NCI-H2227 treated with DMSO at 0.1 percent for 48 hours (cell line): ENCODE data around the gene FTO.
"Not testable (repeated sequence)": the region's sequence is repeated elsewhere in the genome, so short reads cannot be mapped to it uniquely, and the experiment has no call there.

ENCODE experiments used
- DNase-seq: peaks from one replicate; lab custom pipeline; 2025; lab: John Stamatoyannopoulos, UW

Gene FTO

GRCh38 chr16:54178478-54178976, 474.6 kb downstream of the FTO start:
- peak; percentile 81 for DNase-seq

- no peak for DNase-seq
Observed at GRCh38 chr16:54180421-54181359, 476.7 kb downstream of the FTO start.

GRCh38 chr16:54181683-54182329, 477.9 kb downstream of the FTO start:
- DNase-seq, result not testable (repeated sequence)

- no peak for DNase-seq
Observed at GRCh38 chr16:54185045-54185444, 481.1 kb downstream of the FTO start.

GRCh38 chr16:54191163-54191562, 487.2 kb downstream of the FTO start:
- no peak for DNase-seq

- DNase-seq, result no peak
Observed at GRCh38 chr16:54191592-54191991, 487.6 kb downstream of the FTO start.

- DNase-seq, result no peak
Observed at GRCh38 chr16:54193013-54193664, 489.2 kb downstream of the FTO start.

- no peak for DNase-seq
Observed at GRCh38 chr16:54193665-54194333, 489.8 kb downstream of the FTO start.

- no peak for DNase-seq
Observed at GRCh38 chr16:54194334-54194743, 490.4 kb downstream of the FTO start.

GRCh38 chr16:54197758-54198157, 493.8 kb downstream of the FTO start:
- no peak for DNase-seq

- no peak for DNase-seq
Observed at GRCh38 chr16:54199487-54200160, 495.7 kb downstream of the FTO start.

GRCh38 chr16:54200161-54200534, 496.2 kb downstream of the FTO start:
- DNase-seq, result no peak

- no peak for DNase-seq
Observed at GRCh38 chr16:54200720-54201119, 496.8 kb downstream of the FTO start.

- DNase-seq, result no peak
Observed at GRCh38 chr16:54201200-54201599, 497.2 kb downstream of the FTO start.
